ENCODE results near the gene DHRSX. TPM values are rescaled to one million over a fixed set of nuclear protein-coding genes. Genes with fewer than 3 reads are reported as not detected.

The DHRSX gene
- total and polyA plus RNA-seq, 2 donors (not counting 3 experiments of a cell fraction or from before 2014, with no cell fraction given) = 27.1 to 37.7 TPM

- Histone ChIP-seq H2AFZ (ENCODE audit: low read depth, low read length) (no peak overlapping the region), H3K27me3 (ENCODE audit: control insufficient read depth in 2 of 2, insufficient read depth in 2 of 2, low read length in 2 of 2) (no peaks in the 10 kb centered on the region), H3K4me1 (ENCODE audit: control insufficient read depth, extremely low read depth, insufficient read depth, low read length) (no peaks in the 10 kb centered on the region), H3K9me3 (replicated peaks; ENCODE audit: control insufficient read depth, insufficient read depth, low read length) (peaks cover 1% of the 10 kb centered on the region), H3K36me3 (ENCODE audit: control insufficient read depth in 2 of 2, extremely low read depth in 1 of 2, insufficient read depth in 2 of 2, low read length in 2 of 2) (no peaks in the 10 kb centered on the region), H3K9me1 (replicated peaks; ENCODE audit: control insufficient read depth, extremely low read depth, insufficient read depth, low read length) (no peaks in the 10 kb centered on the region), H3K4me3 (replicated peaks in 1 of 3; ENCODE audit: insufficient read depth in 1 of 3, low read depth in 1 of 3, low read length in 3 of 3) (no peak overlapping the region), H3K27ac (ENCODE audit: insufficient read depth, low read depth, low read length) (no peak overlapping the region), H3K4me2 (ENCODE audit: insufficient read depth, low read length) (no peak overlapping the region), H3K79me2 (ENCODE audit: control insufficient read depth, insufficient read depth, low read length) (peaks cover 12% of the 10 kb centered on the region), H4K20me1 (replicated peaks; ENCODE audit: control insufficient read depth, extremely low read depth, insufficient read depth, low read length) (no peaks in the 10 kb centered on the region), H3K9ac (replicated peaks; ENCODE audit: extremely low read depth, insufficient read depth, low read length) (no peak overlapping the region)
- dilution Hi-C loops (cut with MboI; ENCODE audit: extremely low pct_ligation_motif_present, low sequenced_read_pairs) = no loop called here
- DNase-seq (ENCODE audit: low read depth, low spot score) (no peak), FAIRE-seq (no peak)
- BruUV-seq (replicated peaks) = no TSS peak
- ChIA-PET POLR2A (no interaction called here), CTCF (no interaction called here)
- TF ChIP-seq CTCF (IDR thresholded peaks at IDR 0.05; ENCODE audit: extremely low read depth in 1 of 2, insufficient read depth in 1 of 2, low read depth in 1 of 2, low read length in 2 of 2) = no peak
- TF ChIP-seq POLR2AphosphoS5 (IDR thresholded peaks at IDR 0.05; ENCODE audit: insufficient read depth, low read depth, low read length) = no peak
- TF ChIP-seq POLR2A (IDR thresholded peaks at IDR 0.05; ENCODE audit: low read depth, low read length) = no peak
- intact Hi-C loops (cut with micrococcal nuclease) = no loop called here
These were observed 54.8 kb downstream of the DHRSX start for GRCh38 chrX:2445662-2446623.

GRCh38 chrX:2442694-2443093 lies 58.1 kb downstream of the DHRSX start:
- H3K4me2 ChIP-seq (ENCODE audit: insufficient read depth, low read length) = no peak overlapping the region
- no peaks in the 10 kb centered on the region for H3K36me3 ChIP-seq (ENCODE audit: control insufficient read depth in 2 of 2, extremely low read depth in 1 of 2, insufficient read depth in 2 of 2, low read length in 2 of 2)
- no peak overlapping the region for H3K27ac ChIP-seq (ENCODE audit: insufficient read depth, low read depth, low read length)
- FAIRE-seq (no peak), DNase-seq (ENCODE audit: low read depth, low spot score) (no peak)
- no peaks in the 10 kb centered on the region for H4K20me1 ChIP-seq (replicated peaks; ENCODE audit: control insufficient read depth, extremely low read depth, insufficient read depth, low read length)
- dilution Hi-C loops (cut with MboI; ENCODE audit: extremely low pct_ligation_motif_present, low sequenced_read_pairs) = no loop called here
- ChIA-PET POLR2A (no interaction called here), CTCF (no interaction called here)
- TF ChIP-seq MYC (IDR thresholded peaks at IDR 0.05; ENCODE audit: low read depth, low read length) (no peak), POLR2A (IDR thresholded peaks at IDR 0.05; ENCODE audit: low read depth, low read length) (no peak), POLR2AphosphoS5 (IDR thresholded peaks at IDR 0.05; ENCODE audit: insufficient read depth, low read depth, low read length) (no peak), JUN (IDR thresholded peaks at IDR 0.05; ENCODE audit: borderline replicate concordance, insufficient read depth, insufficient read length, low read depth) (no peak), MAX (IDR thresholded peaks at IDR 0.05; ENCODE audit: insufficient read depth, insufficient read length) (no peak), CTCF (IDR thresholded peaks at IDR 0.05; ENCODE audit: extremely low read depth in 1 of 2, insufficient read depth in 1 of 2, low read depth in 1 of 2, low read length in 2 of 2) (no peak), GATA2 (IDR thresholded peaks at IDR 0.05; ENCODE audit: insufficient read depth, insufficient read length, low read depth, low read length) (no peak), EZH2 (IDR thresholded peaks at IDR 0.05; ENCODE audit: borderline replicate concordance, low read depth, low read length, severe bottlenecking) (no peak), FOS (IDR thresholded peaks at IDR 0.05; ENCODE audit: borderline replicate concordance, insufficient read depth, low read length) (no peak)
- BruUV-seq (replicated peaks) = no TSS peak
- H3K79me2 ChIP-seq (ENCODE audit: control insufficient read depth, insufficient read depth, low read length) = peaks cover 12% of the 10 kb centered on the region
- H3K4me1 ChIP-seq (ENCODE audit: control insufficient read depth, extremely low read depth, insufficient read depth, low read length) = no peaks in the 10 kb centered on the region
- no peaks in the 10 kb centered on the region for H3K9me1 ChIP-seq (replicated peaks; ENCODE audit: control insufficient read depth, extremely low read depth, insufficient read depth, low read length)
- peaks cover 1% of the 10 kb centered on the region for H3K9me3 ChIP-seq (replicated peaks; ENCODE audit: control insufficient read depth, insufficient read depth, low read length)
- H3K27me3 ChIP-seq (ENCODE audit: control insufficient read depth in 2 of 2, insufficient read depth in 2 of 2, low read length in 2 of 2) = no peaks in the 10 kb centered on the region
- intact Hi-C loops (cut with micrococcal nuclease) = no loop called here
- H2AFZ ChIP-seq (ENCODE audit: low read depth, low read length) = no peak overlapping the region
- no peak overlapping the region for H3K4me3 ChIP-seq (replicated peaks in 1 of 3; ENCODE audit: insufficient read depth in 1 of 3, low read depth in 1 of 3, low read length in 3 of 3)
- no peak overlapping the region for H3K9ac ChIP-seq (replicated peaks; ENCODE audit: extremely low read depth, insufficient read depth, low read length)

Measured in endothelial cell of umbilical vein (primary cell).